Measurements from ENCODE around the gene HOMER1.

Gene HOMER1

GRCh38 chr5:79480991-79481390, 32.9 kb downstream of the HOMER1 start:
- TF ChIP-seq Cebpa-rat (IDR thresholded peaks at IDR 0.05): no peak
- H3K4me3 ChIP-seq: no peak overlapping the region
- H3K36me3 ChIP-seq: peaks cover 12% of the 10 kb centered on the region
- H3K9ac ChIP-seq: no peak overlapping the region
- H3K27ac ChIP-seq: no peak overlapping the region
- no peaks in the 10 kb centered on the region for H3K4me1 ChIP-seq
- H4K20me1 ChIP-seq: no peaks in the 10 kb centered on the region
- H3K27me3 ChIP-seq: no peaks in the 10 kb centered on the region
- no peak overlapping the region for H3K4me2 ChIP-seq
- H3K9me3 ChIP-seq: peaks cover 24% of the 10 kb centered on the region

GRCh38 chr5:79475152-79475466, 38.8 kb downstream of the HOMER1 start:
- Histone ChIP-seq H3K27ac (no peak overlapping the region), H3K4me3 (no peak overlapping the region), H3K9me3 (no peaks in the 10 kb centered on the region), H3K4me1 (no peaks in the 10 kb centered on the region), H3K27me3 (no peaks in the 10 kb centered on the region), H4K20me1 (0 out of 2 replicates have a peak, but pooled peaks cover 5% of the 10 kb centered on the region), H3K4me2 (no peak overlapping the region), H3K36me3 (0 out of 2 replicates have a peak, but pooled peaks cover 3% of the 10 kb centered on the region), H3K9ac (no peak overlapping the region)
- no peak for TF ChIP-seq Cebpa-rat (IDR thresholded peaks at IDR 0.05)

- no peaks in the 10 kb centered on the region for H3K27me3 ChIP-seq
- no peak overlapping the region for H3K27ac ChIP-seq
- H3K9ac ChIP-seq: no peak overlapping the region
- TF ChIP-seq Cebpa-rat (IDR thresholded peaks at IDR 0.05): no peak
- no peaks in the 10 kb centered on the region for H3K4me1 ChIP-seq
- 0 out of 2 replicates have a peak, but pooled peaks cover 5% of the 10 kb centered on the region for H4K20me1 ChIP-seq
- H3K36me3 ChIP-seq: 0 out of 2 replicates have a peak, but pooled peaks cover 3% of the 10 kb centered on the region
- no peaks in the 10 kb centered on the region for H3K9me3 ChIP-seq
- H3K4me3 ChIP-seq: no peak overlapping the region
- H3K4me2 ChIP-seq: no peak overlapping the region
These were observed 39.4 kb downstream of the HOMER1 start for GRCh38 chr5:79474367-79475151.

GRCh38 chr5:79471556-79471955, 42.4 kb downstream of the HOMER1 start:
- Histone ChIP-seq H3K4me3 (no peak overlapping the region), H3K9me3 (no peaks in the 10 kb centered on the region), H3K36me3 (no peaks in the 10 kb centered on the region), H3K27me3 (no peaks in the 10 kb centered on the region), H4K20me1 (0 out of 2 replicates have a peak, but pooled peaks cover 5% of the 10 kb centered on the region), H3K4me1 (no peaks in the 10 kb centered on the region), H3K27ac (no peak overlapping the region), H3K4me2 (no peak overlapping the region), H3K9ac (no peak overlapping the region)
- no peak for TF ChIP-seq Cebpa-rat (IDR thresholded peaks at IDR 0.05)

GRCh38 chr5:79464695-79465332, 49.1 kb downstream of the HOMER1 start:
- no peaks in the 10 kb centered on the region for H4K20me1 ChIP-seq
- H3K9me3 ChIP-seq: no peaks in the 10 kb centered on the region
- no peaks in the 10 kb centered on the region for H3K4me1 ChIP-seq
- no peak overlapping the region for H3K9ac ChIP-seq
- TF ChIP-seq Cebpa-rat (IDR thresholded peaks at IDR 0.05): no peak
- H3K4me2 ChIP-seq: no peak overlapping the region
- H3K36me3 ChIP-seq: no peaks in the 10 kb centered on the region
- H3K27ac ChIP-seq: no peak overlapping the region
- H3K27me3 ChIP-seq: no peaks in the 10 kb centered on the region
- H3K4me3 ChIP-seq: no peak overlapping the region

GRCh38 chr5:79464278-79464677, 49.7 kb downstream of the HOMER1 start:
- no peaks in the 10 kb centered on the region for H3K27me3 ChIP-seq
- H3K9me3 ChIP-seq: no peaks in the 10 kb centered on the region
- no peak overlapping the region for H3K4me2 ChIP-seq
- H3K4me1 ChIP-seq: no peaks in the 10 kb centered on the region
- TF ChIP-seq Cebpa-rat (IDR thresholded peaks at IDR 0.05): no peak
- no peak overlapping the region for H3K4me3 ChIP-seq
- no peaks in the 10 kb centered on the region for H3K36me3 ChIP-seq
- no peak overlapping the region for H3K9ac ChIP-seq
- H4K20me1 ChIP-seq: no peaks in the 10 kb centered on the region
- H3K27ac ChIP-seq: no peak overlapping the region

- TF ChIP-seq Cebpa-rat (IDR thresholded peaks at IDR 0.05): no peak
- Histone ChIP-seq H3K9me3 (0 out of 2 replicates have a peak, but pooled peaks cover 4% of the 10 kb centered on the region), H3K27ac (no peak overlapping the region), H3K27me3 (no peaks in the 10 kb centered on the region), H3K9ac (no peak overlapping the region), H3K4me2 (no peak overlapping the region), H3K4me1 (no peaks in the 10 kb centered on the region), H4K20me1 (no peaks in the 10 kb centered on the region), H3K36me3 (peaks cover 28% of the 10 kb centered on the region), H3K4me3 (no peak overlapping the region)
These were observed 54.3 kb downstream of the HOMER1 start for GRCh38 chr5:79459626-79460025.

GRCh38 chr5:79456890-79457583, 56.9 kb downstream of the HOMER1 start:
- no peak overlapping the region for H3K4me3 ChIP-seq
- no peak overlapping the region for H3K27ac ChIP-seq
- no peaks in the 10 kb centered on the region for H3K27me3 ChIP-seq
- H4K20me1 ChIP-seq: no peaks in the 10 kb centered on the region
- no peak overlapping the region for H3K9ac ChIP-seq
- H3K36me3 ChIP-seq: peaks cover 33% of the 10 kb centered on the region
- TF ChIP-seq Cebpa-rat (IDR thresholded peaks at IDR 0.05): no peak
- 0 out of 2 replicates have a peak, but pooled peaks cover 4% of the 10 kb centered on the region for H3K9me3 ChIP-seq
- H3K4me2 ChIP-seq: no peak overlapping the region
- H3K4me1 ChIP-seq: no peaks in the 10 kb centered on the region

- H3K27ac ChIP-seq: no peak overlapping the region
- TF ChIP-seq Cebpa-rat (IDR thresholded peaks at IDR 0.05): no peak
- peaks cover 33% of the 10 kb centered on the region for H3K36me3 ChIP-seq
- H3K9me3 ChIP-seq: 0 out of 2 replicates have a peak, but pooled peaks cover 4% of the 10 kb centered on the region
- H3K4me3 ChIP-seq: no peak overlapping the region
- no peaks in the 10 kb centered on the region for H3K27me3 ChIP-seq
- no peak overlapping the region for H3K4me2 ChIP-seq
- H3K4me1 ChIP-seq: no peaks in the 10 kb centered on the region
- no peak overlapping the region for H3K9ac ChIP-seq
- no peaks in the 10 kb centered on the region for H4K20me1 ChIP-seq
These were observed 57.5 kb downstream of the HOMER1 start for GRCh38 chr5:79456400-79456799.

GRCh38 chr5:79454043-79454442, 59.9 kb downstream of the HOMER1 start:
- no peaks in the 10 kb centered on the region for H3K4me1 ChIP-seq
- H3K4me3 ChIP-seq: no peak overlapping the region
- H3K4me2 ChIP-seq: no peak overlapping the region
- no peaks in the 10 kb centered on the region for H3K27me3 ChIP-seq
- no peak overlapping the region for H3K27ac ChIP-seq
- TF ChIP-seq Cebpa-rat (IDR thresholded peaks at IDR 0.05): no peak
- 0 out of 2 replicates have a peak, but pooled peaks cover 4% of the 10 kb centered on the region for H3K9me3 ChIP-seq
- H3K36me3 ChIP-seq: peaks cover 48% of the 10 kb centered on the region
- H3K9ac ChIP-seq: no peak overlapping the region
- no peaks in the 10 kb centered on the region for H4K20me1 ChIP-seq
